HEK293 (cell line): ENCODE results near the gene NABP1.

Source experiments
- CTCF ChIA-PET: fragments of 350-600 bp; formaldehyde crosslinking; extraction: SDS; loops from one replicate; lab custom pipeline; 2021; ENCODE audit warnings: antibody characterized with exemption; lab: Yijun Ruan, JAX
- POLR2A ChIA-PET: fragments of 300-600 bp; formaldehyde crosslinking; extraction: SDS; loops from one replicate; lab custom pipeline; 2020; ENCODE audit warnings: antibody characterized with exemption, inconsistent platforms; lab: Yijun Ruan, JAX
- H3K27ac ChIP-seq: fragments of 200-500 bp; sonication (Bioruptor generic); 2 replicates; pipeline ENCODE4 v1.5.1; 2014; ENCODE audit warnings: low read depth, low read length, control low read depth, inconsistent platforms; ENCODE audit errors: extremely low read depth
- H3K36me3 ChIP-seq, 2 experiments: fragments of 200-500 bp in 1 of 2; sonication (Bioruptor generic) in 1 of 2; 1 replicate in 1 of 2; 2 replicates in 1 of 2; pipeline ENCODE4 v1.5.1; 2014 to 2017; ENCODE audit warnings: inconsistent platforms in 2 of 2, low read length in 2 of 2; ENCODE audit not compliant: control insufficient read depth in 2 of 2, insufficient read depth in 1 of 2
- H3K4me1 ChIP-seq: fragments of 200-500 bp; sonication (Bioruptor generic); 2 replicates; pipeline ENCODE4 v1.5.1; 2014; ENCODE audit warnings: mild to moderate bottlenecking, low read length, inconsistent platforms; ENCODE audit not compliant: control insufficient read depth, insufficient read depth
- H3K4me3 ChIP-seq: 2 replicates; pipeline ENCODE4 v1.5.1; 2011; ENCODE audit warnings: low read depth, mild to moderate bottlenecking, control low read depth, low read length, moderate library complexity
- H3K9me3 ChIP-seq: fragments of 200-500 bp; sonication (Bioruptor generic); 2 replicates; pipeline ENCODE4 v1.5.1; 2014; ENCODE audit warnings: low read depth, low read length, inconsistent platforms; ENCODE audit not compliant: control insufficient read depth, insufficient read depth
- GFI1B ChIP-seq: fragments of 450-650 bp; formaldehyde crosslinking; IDR thresholded peaks from 2 replicates; pipeline ENCODE4 v1.5.1; 2016; ENCODE audit warnings: missing biosample characterization, missing genetic modification characterization
- MEIS1 ChIP-seq: sonication (generic); formaldehyde crosslinking; IDR thresholded peaks from 2 replicates; pipeline ENCODE4 v1.8.1; 2022; ENCODE audit warnings: missing genetic modification reagents, mild to moderate bottlenecking, borderline replicate concordance
- PRDM1 ChIP-seq: fragments of 450-650 bp; formaldehyde crosslinking; IDR thresholded peaks from 2 replicates; pipeline ENCODE4; 2016; ENCODE audit warnings: missing biosample characterization, missing genetic modification characterization
- SP7 ChIP-seq: fragments of 450-650 bp; formaldehyde crosslinking; IDR thresholded peaks from 2 replicates; pipeline ENCODE4 v1.5.1; 2016; ENCODE audit warnings: missing biosample characterization, missing genetic modification characterization
- TRIM28 ChIP-seq: IDR thresholded peaks from 2 replicates; pipeline ENCODE4 v1.6.1; 2011; ENCODE audit warnings: low read length, control low read depth, borderline replicate concordance
- ZBTB1 ChIP-seq: fragments of 450-650 bp; formaldehyde crosslinking; IDR thresholded peaks from 2 replicates; pipeline ENCODE4 v1.5.1; 2016; ENCODE audit warnings: missing biosample characterization, missing genetic modification characterization
- ZBTB17 ChIP-seq: fragments of 450-650 bp; formaldehyde crosslinking; IDR thresholded peaks from 2 replicates; pipeline ENCODE4 v1.5.1; 2016; ENCODE audit warnings: missing biosample characterization, missing genetic modification characterization
- ZIC2 ChIP-seq: fragments of 450-650 bp; formaldehyde crosslinking; IDR thresholded peaks from 2 replicates; pipeline ENCODE4 v1.5.1; 2016; ENCODE audit warnings: missing biosample characterization, missing genetic modification characterization
- ZNF157 ChIP-seq: fragments of 450-650 bp; formaldehyde crosslinking; IDR thresholded peaks from 2 replicates; pipeline ENCODE4 v1.5.1; 2016; ENCODE audit warnings: missing biosample characterization, missing genetic modification characterization
- ZNF24 ChIP-seq: fragments of 450-650 bp; formaldehyde crosslinking; IDR thresholded peaks from 2 replicates; pipeline ENCODE4 v1.5.1; 2016; ENCODE audit warnings: missing biosample characterization, missing genetic modification characterization
- ZNF335 ChIP-seq: fragments of 450-650 bp; formaldehyde crosslinking; conservative IDR thresholded peaks from 2 replicates; pipeline ENCODE4 v1.5.1; 2016; ENCODE audit warnings: missing biosample characterization, missing genetic modification characterization
- ZNF354C ChIP-seq: fragments of 450-650 bp; formaldehyde crosslinking; IDR thresholded peaks from 2 replicates; pipeline ENCODE4 v1.5.1; 2016; ENCODE audit warnings: missing biosample characterization, missing genetic modification characterization, low read depth, borderline replicate concordance
- ZNF433 ChIP-seq: fragments of 450-650 bp; formaldehyde crosslinking; IDR thresholded peaks from 2 replicates; pipeline ENCODE4 v1.5.1; 2016; ENCODE audit warnings: missing biosample characterization, missing genetic modification characterization, low read depth
- ZNF521 ChIP-seq: fragments of 450-650 bp; formaldehyde crosslinking; IDR thresholded peaks from 2 replicates; pipeline ENCODE4 v1.5.1; 2017; ENCODE audit warnings: missing biosample characterization, mild to moderate bottlenecking, missing genetic modification characterization
- ZNF558 ChIP-seq: fragments of 450-650 bp; formaldehyde crosslinking; IDR thresholded peaks from 2 replicates; pipeline ENCODE4 v1.5.1; 2016; ENCODE audit warnings: missing biosample characterization, missing genetic modification characterization
- TF ChIP-seq, protein P1 (sequence below): fragments of 450-650 bp; formaldehyde crosslinking; IDR thresholded peaks from 2 replicates; pipeline ENCODE4 v1.5.1; 2016; ENCODE audit warnings: missing biosample characterization, missing genetic modification characterization, borderline replicate concordance
- TF ChIP-seq, protein P2 (sequence below): fragments of 450-650 bp; formaldehyde crosslinking; IDR thresholded peaks from 2 replicates; pipeline ENCODE4 v1.5.1; 2017; ENCODE audit warnings: missing biosample characterization, missing genetic modification characterization
- TF ChIP-seq, protein P3 (sequence below): fragments of 450-650 bp; formaldehyde crosslinking; IDR thresholded peaks from 2 replicates; pipeline ENCODE4 v1.5.1; 2017; ENCODE audit warnings: missing biosample characterization, missing genetic modification characterization
- TF ChIP-seq, protein P4 (sequence below): fragments of 450-650 bp; formaldehyde crosslinking; IDR thresholded peaks from 2 replicates; pipeline ENCODE4 v1.5.1; 2016; ENCODE audit warnings: missing biosample characterization, missing genetic modification characterization
- TF ChIP-seq, protein P5 (sequence below): fragments of 450-650 bp; formaldehyde crosslinking; IDR thresholded peaks from 2 replicates; pipeline ENCODE4 v1.5.1; 2016; ENCODE audit warnings: missing biosample characterization, missing genetic modification characterization

NABP1 gene

DNA sequence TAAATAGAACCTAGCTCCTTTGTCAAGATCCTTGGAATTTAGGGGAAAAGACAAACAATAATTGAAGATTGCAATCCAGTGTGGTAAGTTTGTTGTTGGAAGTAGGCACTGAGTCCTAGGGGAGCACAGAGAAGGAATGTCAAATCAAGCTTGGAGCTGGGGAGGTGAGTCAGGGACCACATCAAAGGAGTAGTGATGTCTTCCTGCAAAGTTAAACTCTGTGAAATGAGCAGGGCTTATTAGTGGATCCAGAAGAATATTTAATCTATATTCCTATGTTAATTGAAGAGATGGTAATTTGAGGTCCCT is 41.7 kb upstream of the NABP1 start:
- H3K9me3 ChIP-seq: no peaks in the 10 kb centered on the region
- H3K27ac ChIP-seq: no peak overlapping the region
- ChIA-PET CTCF (interaction anchor here (1.5 kb wide), 1 partner anchor 16 kb away, joined by 3 read pairs; no protein-coding TSS in a partner anchor), POLR2A (interaction anchor here (3.3 kb wide), 1 partner anchor 42 kb away, joined by 17 read pairs; the partner anchor contains the start of gene NABP1)
- TF ChIP-seq MEIS1 (CRISPR knock-in tag): no peak
- TF ChIP-seq ZIC2 (tag by site-specific recombination): no peak
- no peak for TF ChIP-seq ZNF433 (tag by site-specific recombination)
- TF ChIP-seq ZBTB17 (tag by site-specific recombination): peak; percentile 52
- H3K4me1 ChIP-seq: peaks cover 19% of the 10 kb centered on the region; the same call in 1 of the 2 replicates
- H3K4me3 ChIP-seq: no peak overlapping the region
- H3K36me3 ChIP-seq: no peaks in the 10 kb centered on the region

DNA sequence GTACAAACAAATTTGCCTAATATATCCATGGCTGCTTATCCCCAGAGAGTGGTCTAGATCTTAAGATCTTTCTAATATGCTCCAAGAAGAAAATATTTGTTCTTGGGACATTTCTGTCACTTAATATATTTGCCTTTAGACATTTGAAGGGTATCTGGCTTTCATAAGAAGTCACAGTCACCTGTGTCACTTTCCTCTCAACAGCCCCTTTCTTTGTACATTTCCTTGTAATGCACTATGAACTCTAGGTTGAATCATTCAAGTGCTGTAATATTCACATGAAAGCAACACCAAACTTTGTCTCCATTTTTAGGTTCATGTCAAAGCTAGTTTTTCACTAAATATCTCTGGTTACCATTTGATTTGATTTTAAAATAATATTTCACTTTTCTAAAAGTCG is 41.4 kb upstream of the NABP1 start:
- Histone ChIP-seq H3K27ac (no peak overlapping the region), H3K9me3 (no peaks in the 10 kb centered on the region), H3K36me3 (no peaks in the 10 kb centered on the region), H3K4me1 (peaks cover 15% of the 10 kb centered on the region; the same call in 1 of the 2 replicates)
- POLR2A ChIA-PET: interaction anchor here (3.3 kb wide), 1 partner anchor 41 kb away, joined by 17 read pairs; the partner anchor contains the start of gene NABP1
- TF ChIP-seq ZNF558 (tag by site-specific recombination) (no peak), ZNF521 (tag by site-specific recombination) (no peak)
- TF ChIP-seq, all 188 proteins: peak for 0
- CTCF ChIA-PET: interaction anchor here (1.0 to 1.5 kb wide), 2 partner anchors 16 to 69 kb away, joined by 3 read pairs; no protein-coding TSS in a partner anchor
- no peak overlapping the region for H3K4me3 ChIP-seq

DNA sequence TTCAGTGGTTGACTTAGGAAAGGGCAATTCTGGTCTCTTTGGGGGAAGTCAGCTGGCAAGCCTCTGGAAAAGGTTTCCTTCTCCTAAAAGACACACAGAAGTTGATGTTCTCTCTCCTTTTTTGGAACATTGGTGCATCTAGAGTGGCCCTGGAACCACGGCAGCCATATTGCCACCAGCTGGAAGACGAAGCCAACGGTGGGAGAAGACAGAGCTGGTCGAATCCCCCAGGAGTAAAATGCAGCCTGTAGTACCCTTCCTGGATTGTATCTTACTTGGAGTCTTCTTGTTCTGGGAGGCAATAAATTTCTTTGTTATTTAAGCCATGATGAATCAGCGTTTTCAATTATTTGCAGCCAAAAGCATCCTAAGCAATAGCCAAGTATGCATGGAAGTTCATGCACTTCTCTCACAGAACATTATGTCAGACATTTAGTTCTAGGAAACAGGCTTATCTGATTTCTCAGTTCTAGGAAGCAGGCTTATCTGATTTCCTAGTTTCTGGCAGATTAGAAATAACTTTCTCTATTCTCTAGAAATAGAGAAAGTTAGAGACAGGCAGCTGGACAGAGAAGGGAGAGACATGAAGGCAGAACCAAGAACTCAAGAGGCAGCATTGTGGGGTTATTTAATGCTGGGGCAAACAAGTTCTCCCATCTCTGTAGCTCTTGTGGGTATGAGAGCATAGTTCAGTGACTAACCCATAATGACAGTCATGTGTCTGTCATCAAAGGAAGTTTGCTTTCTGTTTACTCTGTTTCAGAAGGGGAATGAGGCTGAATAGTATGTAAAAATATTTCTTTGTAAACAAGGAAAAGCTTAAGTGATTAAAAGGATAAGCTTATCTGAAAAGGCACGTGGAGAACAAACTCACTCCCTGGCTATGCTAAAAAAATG is 40.5 kb upstream of the NABP1 start:
- POLR2A ChIA-PET: interaction anchor here (1.3 to 3.3 kb wide), 2 partner anchors 12 to 41 kb away, joined by 5 to 17 read pairs; partner anchors contain the start of gene NABP1
- CTCF ChIA-PET: interaction anchor here (0.7 to 1.5 kb wide), 4 partner anchors 15 to 277 kb away, joined by 3 to 4 read pairs (median 3); no protein-coding TSS in a partner anchor
- no peak overlapping the region for H3K4me3 ChIP-seq
- peaks cover 10% of the 10 kb centered on the region; the same call in 1 of the 2 replicates for H3K4me1 ChIP-seq
- H3K36me3 ChIP-seq: no peaks in the 10 kb centered on the region
- no peak overlapping the region for H3K27ac ChIP-seq
- no peaks in the 10 kb centered on the region for H3K9me3 ChIP-seq
- TF ChIP-seq ZNF354C (tag by site-specific recombination) (no peak), SP7 (tag by site-specific recombination) (peak; percentile 46), ZNF335 (no peak), ZNF157 (tag by site-specific recombination) (no peak), GFI1B (tag by site-specific recombination) (no peak), ZNF24 (tag by site-specific recombination) (no peak), TRIM28 (peak; percentile 12; the same call in 1 of the 2 replicates), ZBTB1 (tag by site-specific recombination) (peak; percentile 50; the same call in 1 of the 2 replicates), PRDM1 (tag by site-specific recombination) (no peak)
- TF ChIP-seq, protein P1, sequence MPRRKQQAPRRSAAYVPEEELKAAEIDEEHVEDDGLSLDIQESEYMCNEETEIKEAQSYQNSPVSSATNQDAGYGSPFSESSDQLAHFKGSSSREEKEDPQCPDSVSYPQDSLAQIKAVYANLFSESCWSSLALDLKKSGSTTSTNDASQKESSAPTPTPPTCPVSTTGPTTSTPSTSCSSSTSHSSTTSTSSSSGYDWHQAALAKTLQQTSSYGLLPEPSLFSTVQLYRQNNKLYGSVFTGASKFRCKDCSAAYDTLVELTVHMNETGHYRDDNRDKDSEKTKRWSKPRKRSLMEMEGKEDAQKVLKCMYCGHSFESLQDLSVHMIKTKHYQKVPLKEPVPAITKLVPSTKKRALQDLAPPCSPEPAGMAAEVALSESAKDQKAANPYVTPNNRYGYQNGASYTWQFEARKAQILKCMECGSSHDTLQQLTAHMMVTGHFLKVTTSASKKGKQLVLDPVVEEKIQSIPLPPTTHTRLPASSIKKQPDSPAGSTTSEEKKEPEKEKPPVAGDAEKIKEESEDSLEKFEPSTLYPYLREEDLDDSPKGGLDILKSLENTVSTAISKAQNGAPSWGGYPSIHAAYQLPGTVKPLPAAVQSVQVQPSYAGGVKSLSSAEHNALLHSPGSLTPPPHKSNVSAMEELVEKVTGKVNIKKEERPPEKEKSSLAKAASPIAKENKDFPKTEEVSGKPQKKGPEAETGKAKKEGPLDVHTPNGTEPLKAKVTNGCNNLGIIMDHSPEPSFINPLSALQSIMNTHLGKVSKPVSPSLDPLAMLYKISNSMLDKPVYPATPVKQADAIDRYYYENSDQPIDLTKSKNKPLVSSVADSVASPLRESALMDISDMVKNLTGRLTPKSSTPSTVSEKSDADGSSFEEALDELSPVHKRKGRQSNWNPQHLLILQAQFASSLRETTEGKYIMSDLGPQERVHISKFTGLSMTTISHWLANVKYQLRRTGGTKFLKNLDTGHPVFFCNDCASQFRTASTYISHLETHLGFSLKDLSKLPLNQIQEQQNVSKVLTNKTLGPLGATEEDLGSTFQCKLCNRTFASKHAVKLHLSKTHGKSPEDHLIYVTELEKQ (tag by site-specific recombination): peak; percentile 74; the same call in 1 of the 2 replicates
- TF ChIP-seq, protein P2, sequence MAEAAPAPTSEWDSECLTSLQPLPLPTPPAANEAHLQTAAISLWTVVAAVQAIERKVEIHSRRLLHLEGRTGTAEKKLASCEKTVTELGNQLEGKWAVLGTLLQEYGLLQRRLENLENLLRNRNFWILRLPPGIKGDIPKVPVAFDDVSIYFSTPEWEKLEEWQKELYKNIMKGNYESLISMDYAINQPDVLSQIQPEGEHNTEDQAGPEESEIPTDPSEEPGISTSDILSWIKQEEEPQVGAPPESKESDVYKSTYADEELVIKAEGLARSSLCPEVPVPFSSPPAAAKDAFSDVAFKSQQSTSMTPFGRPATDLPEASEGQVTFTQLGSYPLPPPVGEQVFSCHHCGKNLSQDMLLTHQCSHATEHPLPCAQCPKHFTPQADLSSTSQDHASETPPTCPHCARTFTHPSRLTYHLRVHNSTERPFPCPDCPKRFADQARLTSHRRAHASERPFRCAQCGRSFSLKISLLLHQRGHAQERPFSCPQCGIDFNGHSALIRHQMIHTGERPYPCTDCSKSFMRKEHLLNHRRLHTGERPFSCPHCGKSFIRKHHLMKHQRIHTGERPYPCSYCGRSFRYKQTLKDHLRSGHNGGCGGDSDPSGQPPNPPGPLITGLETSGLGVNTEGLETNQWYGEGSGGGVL (tag by site-specific recombination): no peak
- TF ChIP-seq, protein P3, sequence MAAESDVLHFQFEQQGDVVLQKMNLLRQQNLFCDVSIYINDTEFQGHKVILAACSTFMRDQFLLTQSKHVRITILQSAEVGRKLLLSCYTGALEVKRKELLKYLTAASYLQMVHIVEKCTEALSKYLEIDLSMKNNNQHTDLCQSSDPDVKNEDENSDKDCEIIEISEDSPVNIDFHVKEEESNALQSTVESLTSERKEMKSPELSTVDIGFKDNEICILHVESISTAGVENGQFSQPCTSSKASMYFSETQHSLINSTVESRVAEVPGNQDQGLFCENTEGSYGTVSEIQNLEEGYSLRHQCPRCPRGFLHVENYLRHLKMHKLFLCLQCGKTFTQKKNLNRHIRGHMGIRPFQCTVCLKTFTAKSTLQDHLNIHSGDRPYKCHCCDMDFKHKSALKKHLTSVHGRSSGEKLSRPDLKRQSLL (tag by site-specific recombination): no peak
- TF ChIP-seq, protein P4, sequence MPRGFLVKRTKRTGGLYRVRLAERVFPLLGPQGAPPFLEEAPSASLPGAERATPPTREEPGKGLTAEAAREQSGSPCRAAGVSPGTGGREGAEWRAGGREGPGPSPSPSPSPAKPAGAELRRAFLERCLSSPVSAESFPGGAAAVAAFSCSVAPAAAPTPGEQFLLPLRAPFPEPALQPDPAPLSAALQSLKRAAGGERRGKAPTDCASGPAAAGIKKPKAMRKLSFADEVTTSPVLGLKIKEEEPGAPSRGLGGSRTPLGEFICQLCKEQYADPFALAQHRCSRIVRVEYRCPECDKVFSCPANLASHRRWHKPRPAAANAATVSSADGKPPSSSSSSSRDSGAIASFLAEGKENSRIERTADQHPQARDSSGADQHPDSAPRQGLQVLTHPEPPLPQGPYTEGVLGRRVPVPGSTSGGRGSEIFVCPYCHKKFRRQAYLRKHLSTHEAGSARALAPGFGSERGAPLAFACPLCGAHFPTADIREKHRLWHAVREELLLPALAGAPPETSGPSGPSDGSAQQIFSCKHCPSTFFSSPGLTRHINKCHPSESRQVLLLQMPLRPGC (tag by site-specific recombination): peak; percentile 43; the same call in 1 of the 2 replicates
- TF ChIP-seq, protein P5, sequence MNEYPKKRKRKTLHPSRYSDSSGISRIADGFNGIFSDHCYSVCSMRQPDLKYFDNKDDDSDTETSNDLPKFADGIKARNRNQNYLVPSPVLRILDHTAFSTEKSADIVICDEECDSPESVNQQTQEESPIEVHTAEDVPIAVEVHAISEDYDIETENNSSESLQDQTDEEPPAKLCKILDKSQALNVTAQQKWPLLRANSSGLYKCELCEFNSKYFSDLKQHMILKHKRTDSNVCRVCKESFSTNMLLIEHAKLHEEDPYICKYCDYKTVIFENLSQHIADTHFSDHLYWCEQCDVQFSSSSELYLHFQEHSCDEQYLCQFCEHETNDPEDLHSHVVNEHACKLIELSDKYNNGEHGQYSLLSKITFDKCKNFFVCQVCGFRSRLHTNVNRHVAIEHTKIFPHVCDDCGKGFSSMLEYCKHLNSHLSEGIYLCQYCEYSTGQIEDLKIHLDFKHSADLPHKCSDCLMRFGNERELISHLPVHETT: no peak
